ENCODE results near the gene SIN3A.

The SIN3A gene

GRCh38 chr15:75380773-75381172, 70.7 kb downstream of the SIN3A start:
- no peak for DNase-seq (ENCODE audit: low spot score)
- in situ Hi-C loops (cut with MboI; ENCODE audit: low sequenced_read_pairs, unreplicated experiment), result no loop called here
- no peak for TF ChIP-seq CTCF (IDR thresholded peaks at IDR 0.05; ENCODE audit: borderline replicate concordance, control extremely low read depth, extremely low read depth, insufficient read depth, missing control alignments)

GRCh38 chr15:75371901-75372688, 79.4 kb downstream of the SIN3A start:
- DNase-seq (ENCODE audit: low spot score), result no peak
- in situ Hi-C loops (cut with MboI; ENCODE audit: low sequenced_read_pairs, unreplicated experiment), result loop anchor here (25.0 kb wide), 1 partner anchor 265 kb away; the partner anchor contains the start of genes IMP3, SNUPN and SNX33
- no peak for TF ChIP-seq CTCF (IDR thresholded peaks at IDR 0.05; ENCODE audit: borderline replicate concordance, control extremely low read depth, extremely low read depth, insufficient read depth, missing control alignments)

- in situ Hi-C loops (cut with MboI; ENCODE audit: low sequenced_read_pairs, unreplicated experiment), result loop anchor here (25.0 kb wide), 1 partner anchor 266 kb away; the partner anchor contains the start of genes IMP3, SNUPN and SNX33
- no peak for DNase-seq (ENCODE audit: low spot score)
- TF ChIP-seq CTCF (IDR thresholded peaks at IDR 0.05; ENCODE audit: borderline replicate concordance, control extremely low read depth, extremely low read depth, insufficient read depth, missing control alignments), result no peak
These were observed 80.0 kb downstream of the SIN3A start for GRCh38 chr15:75371486-75371885.

- in situ Hi-C loops (cut with MboI; ENCODE audit: low sequenced_read_pairs, unreplicated experiment), result loop anchor here (25.0 kb wide), 1 partner anchor 267 kb away; the partner anchor contains the start of genes IMP3, SNUPN and SNX33
- no peak for DNase-seq (ENCODE audit: low spot score)
- TF ChIP-seq CTCF (IDR thresholded peaks at IDR 0.05; ENCODE audit: borderline replicate concordance, control extremely low read depth, extremely low read depth, insufficient read depth, missing control alignments), result no peak
These were observed 81.5 kb downstream of the SIN3A start for GRCh38 chr15:75369897-75370581.

GRCh38 chr15:75368689-75369239, 82.7 kb downstream of the SIN3A start:
- no peak for TF ChIP-seq CTCF (IDR thresholded peaks at IDR 0.05; ENCODE audit: borderline replicate concordance, control extremely low read depth, extremely low read depth, insufficient read depth, missing control alignments)
- DNase-seq (ENCODE audit: low spot score), result peak; percentile 35
- in situ Hi-C loops (cut with MboI; ENCODE audit: low sequenced_read_pairs, unreplicated experiment), result loop anchor here (25.0 kb wide), 1 partner anchor 269 kb away; the partner anchor contains the start of genes IMP3, SNUPN and SNX33

GRCh38 chr15:75367913-75368688, 83.4 kb downstream of the SIN3A start, which contains the start of gene MAN2C1:
Gene MAN2C1, minus strand, starts transcription at chr15:75368607. Its CDS starts 24 bp downstream, at chr15:75368583.
- in situ Hi-C loops (cut with MboI; ENCODE audit: low sequenced_read_pairs, unreplicated experiment), result loop anchor here (25.0 kb wide), 1 partner anchor 269 kb away; the partner anchor contains the start of genes IMP3, SNUPN and SNX33
- TF ChIP-seq CTCF (IDR thresholded peaks at IDR 0.05; ENCODE audit: borderline replicate concordance, control extremely low read depth, extremely low read depth, insufficient read depth, missing control alignments), result peak; percentile 89
- DNase-seq (ENCODE audit: low spot score), result peak; percentile 97
